ENCODE measurements around the gene SLC29A4. TPM values are rescaled to one million over a fixed set of nuclear protein-coding genes. Genes with fewer than 3 reads are reported as not detected.

Gene SLC29A4
- total and polyA plus RNA-seq, 2 of the 4 experiments (the other 2 are of a cell fraction): 2.3 to 7.6 TPM

DNA sequence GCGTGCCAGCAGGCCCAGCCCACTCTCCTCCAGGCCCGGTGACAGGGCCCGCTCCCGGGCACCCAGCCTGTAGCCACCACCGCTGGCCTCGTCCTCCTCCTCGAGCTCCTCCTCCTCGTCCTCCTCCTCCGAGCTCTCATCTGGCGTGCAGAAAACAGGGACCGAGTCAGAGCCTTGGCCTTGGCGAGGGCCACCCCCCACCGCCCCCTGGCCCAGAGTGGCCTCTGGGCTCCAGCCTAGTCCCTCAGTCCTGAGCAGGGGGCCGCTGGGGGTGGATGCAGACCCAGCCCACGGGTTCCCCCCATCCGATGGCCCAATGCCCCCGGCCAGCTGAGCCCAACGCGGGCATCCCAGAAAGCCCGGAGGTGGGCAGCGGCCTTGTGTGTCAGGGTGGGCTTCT is 62.9 kb downstream of the SLC29A4 start:
- H3K4me1 ChIP-seq (ENCODE audit: control insufficient read depth, insufficient read depth, low read length): no peaks in the 10 kb centered on the region
- ATAC-seq (ENCODE audit: low read depth): no peak
- no peak overlapping the region for H2BK5ac ChIP-seq (ENCODE audit: low read depth, low read length, poor library complexity, severe bottlenecking)
- H2BK120ac ChIP-seq (ENCODE audit: low read depth, low read length): no peak overlapping the region
- H4K8ac ChIP-seq (ENCODE audit: low read depth in 2 of 2, low read length in 2 of 2): no peak overlapping the region
- no peak overlapping the region for H3K4me2 ChIP-seq (ENCODE audit: low read depth, low read length)
- no peak overlapping the region for H3K4ac ChIP-seq (ENCODE audit: low read depth, low read length)
- no peaks in the 10 kb centered on the region for H3K27me3 ChIP-seq (ENCODE audit: control insufficient read depth, insufficient read depth, low read length)
- in situ Hi-C loops (cut with MboI; ENCODE audit: low sequenced_read_pairs) (no loop called here), intact Hi-C loops (cut with micrococcal nuclease) (no loop called here), dilution Hi-C loops (cut with HindIII; ENCODE audit: low sequenced_read_pairs, unreplicated experiment) (no loop called here)
- H3K4me3 ChIP-seq (ENCODE audit: insufficient read depth, low read depth, low read length): no peak overlapping the region
- peaks cover 70% of the 10 kb centered on the region for H3K36me3 ChIP-seq (ENCODE audit: control insufficient read depth, insufficient read depth, low read length)
- ChIA-PET CTCF (no interaction called here), POLR2A (ENCODE audit: unreplicated experiment) (no interaction called here)
- DNase-seq: no peak
- no TSS peak for BruUV-seq (replicated peaks)
- H4K91ac ChIP-seq (ENCODE audit: insufficient read depth, low read depth, low read length): no peak overlapping the region
- H4K5ac ChIP-seq (ENCODE audit: low read depth, low read length): no peak overlapping the region
- no peak overlapping the region for H3K56ac ChIP-seq (ENCODE audit: extremely low read depth, insufficient read depth, low read length)
- WGBS, 2 experiments (ENCODE audit: extremely low coverage in 2 of 2, insufficient read length in 1 of 2): 100% methylated on average over 5 of the region's 21 CpGs; no CpG with 5 or more reads in 1 of the 2 experiments
- no peaks in the 10 kb centered on the region for H3K9me1 ChIP-seq (ENCODE audit: insufficient read depth, low read length)
- no peak for TF ChIP-seq RFX5 (IDR thresholded peaks at IDR 0.05; ENCODE audit: low read depth, low read length)
- TF ChIP-seq CHD1 (IDR thresholded peaks at IDR 0.05; ENCODE audit: low read depth, low read length): no peak
- TF ChIP-seq, protein P1, sequence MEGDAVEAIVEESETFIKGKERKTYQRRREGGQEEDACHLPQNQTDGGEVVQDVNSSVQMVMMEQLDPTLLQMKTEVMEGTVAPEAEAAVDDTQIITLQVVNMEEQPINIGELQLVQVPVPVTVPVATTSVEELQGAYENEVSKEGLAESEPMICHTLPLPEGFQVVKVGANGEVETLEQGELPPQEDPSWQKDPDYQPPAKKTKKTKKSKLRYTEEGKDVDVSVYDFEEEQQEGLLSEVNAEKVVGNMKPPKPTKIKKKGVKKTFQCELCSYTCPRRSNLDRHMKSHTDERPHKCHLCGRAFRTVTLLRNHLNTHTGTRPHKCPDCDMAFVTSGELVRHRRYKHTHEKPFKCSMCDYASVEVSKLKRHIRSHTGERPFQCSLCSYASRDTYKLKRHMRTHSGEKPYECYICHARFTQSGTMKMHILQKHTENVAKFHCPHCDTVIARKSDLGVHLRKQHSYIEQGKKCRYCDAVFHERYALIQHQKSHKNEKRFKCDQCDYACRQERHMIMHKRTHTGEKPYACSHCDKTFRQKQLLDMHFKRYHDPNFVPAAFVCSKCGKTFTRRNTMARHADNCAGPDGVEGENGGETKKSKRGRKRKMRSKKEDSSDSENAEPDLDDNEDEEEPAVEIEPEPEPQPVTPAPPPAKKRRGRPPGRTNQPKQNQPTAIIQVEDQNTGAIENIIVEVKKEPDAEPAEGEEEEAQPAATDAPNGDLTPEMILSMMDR (conservative IDR thresholded peaks at IDR 0.05; ENCODE audit: low read depth, low read length): no peak
- TF ChIP-seq POLR2A (IDR thresholded peaks at IDR 0.05; ENCODE audit: low read depth, low read length): no peak
- TF ChIP-seq CEBPB (IDR thresholded peaks at IDR 0.05; ENCODE audit: low read depth, low read length): no peak
- no peak for TF ChIP-seq SMC3 (IDR thresholded peaks at IDR 0.05; ENCODE audit: low read depth, low read length)
- TF ChIP-seq MAZ (IDR thresholded peaks at IDR 0.05; ENCODE audit: borderline replicate concordance, low read depth, low read length): no peak
- no peak for TF ChIP-seq RCOR1 (IDR thresholded peaks at IDR 0.05; ENCODE audit: insufficient replicate concordance, low read length)
- TF ChIP-seq ELK1 (IDR thresholded peaks at IDR 0.05; ENCODE audit: borderline replicate concordance, low read depth, low read length): no peak
- no peak for TF ChIP-seq MXI1 (IDR thresholded peaks at IDR 0.05; ENCODE audit: borderline replicate concordance, low read depth, low read length)
- TF ChIP-seq RAD21 (IDR thresholded peaks at IDR 0.05; ENCODE audit: low read length): no peak
- no peak for TF ChIP-seq USF2 (IDR thresholded peaks at IDR 0.05; ENCODE audit: low read depth, low read length)
- no peak for TF ChIP-seq NFE2L2 (IDR thresholded peaks at IDR 0.05; ENCODE audit: low read depth, low read length)
- TF ChIP-seq BHLHE40 (IDR thresholded peaks at IDR 0.05; ENCODE audit: low read depth, low read length): no peak
- TF ChIP-seq MAFK (IDR thresholded peaks at IDR 0.05; ENCODE audit: low read depth, low read length): no peak
- no peak for TF ChIP-seq FOS (IDR thresholded peaks at IDR 0.05; ENCODE audit: low read depth, low read length)
- H3K9me3 ChIP-seq (ENCODE audit: control insufficient read depth, insufficient read depth, low read length): peaks cover 5% of the 10 kb centered on the region; the same call in 1 of the 2 replicates
- H3K9ac ChIP-seq (ENCODE audit: low read depth, low read length): no peak overlapping the region
- H2AK5ac ChIP-seq (ENCODE audit: low read depth, low read length): no peak overlapping the region
- H3K23ac ChIP-seq (ENCODE audit: low read depth, low read length): no peak overlapping the region
- H2AFZ ChIP-seq (replicated peaks; ENCODE audit: low read length, poor library complexity): no peak overlapping the region
- peaks cover 4 to 43% of the 10 kb centered on the region in 2 experiments; a peak in 3 of 4 replicates for H3K79me1 ChIP-seq (ENCODE audit: low read depth in 1 of 2, low read length in 2 of 2)
- H4K20me1 ChIP-seq (ENCODE audit: insufficient read depth, low read length): peaks cover 30% of the 10 kb centered on the region
- no peak overlapping the region for H2BK15ac ChIP-seq (ENCODE audit: low read depth, low read length)
- no peak overlapping the region for H3K27ac ChIP-seq (ENCODE audit: insufficient read depth, low read length)
- H3K18ac ChIP-seq (ENCODE audit: low read depth, low read length): no peak overlapping the region
- H3K14ac ChIP-seq (replicated peaks; ENCODE audit: low read depth, low read length): no peak overlapping the region
- no peak overlapping the region for H2AK9ac ChIP-seq (replicated peaks; ENCODE audit: low read depth, low read length, poor library complexity)
- no peak overlapping the region for H2BK20ac ChIP-seq (ENCODE audit: low read depth, low read length)
